GM21423 (cell line): ENCODE data around the gene ZSCAN29.
"Not testable (repeated sequence)": the region's sequence is repeated elsewhere in the genome, so short reads cannot be mapped to it uniquely, and the experiment has no call there.

Source experiments
- ATAC-seq: cut with Tn5 transposase; IDR thresholded peaks from one replicate; pipeline ENCODE4 v1.9.1; 2021; ENCODE audit warnings: mild to moderate bottlenecking, moderate library complexity; ENCODE audit not compliant: unreplicated experiment

The ZSCAN29 gene

GRCh38 chr15:43370975-43371974 is at the start of gene ZSCAN29, which contains the start of gene TUBGCP4:
Gene ZSCAN29, minus strand, starts transcription at chr15:43371043. Its CDS starts 1,130 bp downstream, at chr15:43369913.
Gene TUBGCP4, plus strand, starts transcription at chr15:43371101. Its CDS starts 254 bp downstream, at chr15:43371355.
- peak; percentile 77 for ATAC-seq

- ATAC-seq: no peak
Observed at GRCh38 chr15:43420435-43420834, 49.6 kb upstream of the ZSCAN29 start.

GRCh38 chr15:43414196-43414595 is 43.4 kb upstream of the ZSCAN29 start:
- no peak for ATAC-seq

- no peak for ATAC-seq
Observed at GRCh38 chr15:43412096-43412495, 41.3 kb upstream of the ZSCAN29 start.

GRCh38 chr15:43410572-43411214 is 39.9 kb upstream of the ZSCAN29 start:
- ATAC-seq: no peak

GRCh38 chr15:43408789-43409188 is 37.9 kb upstream of the ZSCAN29 start:
- ATAC-seq: no peak

- ATAC-seq: no peak
Observed at GRCh38 chr15:43406808-43407207, 36.0 kb upstream of the ZSCAN29 start.

- no peak for ATAC-seq
Observed at GRCh38 chr15:43406189-43406588, 35.3 kb upstream of the ZSCAN29 start.

GRCh38 chr15:43404130-43404529 is 33.3 kb upstream of the ZSCAN29 start:
- no peak for ATAC-seq

GRCh38 chr15:43403616-43404015 is 32.8 kb upstream of the ZSCAN29 start:
- ATAC-seq: no peak

- no peak for ATAC-seq
Observed at GRCh38 chr15:43402255-43402654, 31.4 kb upstream of the ZSCAN29 start.

GRCh38 chr15:43393592-43393991 is 22.7 kb upstream of the ZSCAN29 start:
- ATAC-seq: not testable (repeated sequence)

GRCh38 chr15:43390723-43391122 is 19.9 kb upstream of the ZSCAN29 start:
- no peak for ATAC-seq

- ATAC-seq: no peak
Observed at GRCh38 chr15:43383070-43383469, 12.2 kb upstream of the ZSCAN29 start.

GRCh38 chr15:43382310-43382709 is 11.5 kb upstream of the ZSCAN29 start:
- ATAC-seq: no peak

GRCh38 chr15:43378601-43379000 is 7.8 kb upstream of the ZSCAN29 start:
- ATAC-seq: no peak

- no peak for ATAC-seq
Observed at GRCh38 chr15:43376017-43376705, 5.3 kb upstream of the ZSCAN29 start.

- ATAC-seq: peak; percentile 39
Observed at GRCh38 chr15:43370310-43370974, 401 bp downstream of the ZSCAN29 start.

GRCh38 chr15:43361313-43361903 is 9.4 kb downstream of the ZSCAN29 start:
- ATAC-seq: no peak

GRCh38 chr15:43360821-43361220 is 10.0 kb downstream of the ZSCAN29 start:
- no peak for ATAC-seq
